Measurements from ENCODE around the gene AMN1.
"Not testable (repeated sequence)": the region's sequence is repeated elsewhere in the genome, so short reads cannot be mapped to it uniquely, and the experiment has no call there.

Gene AMN1

DNA sequence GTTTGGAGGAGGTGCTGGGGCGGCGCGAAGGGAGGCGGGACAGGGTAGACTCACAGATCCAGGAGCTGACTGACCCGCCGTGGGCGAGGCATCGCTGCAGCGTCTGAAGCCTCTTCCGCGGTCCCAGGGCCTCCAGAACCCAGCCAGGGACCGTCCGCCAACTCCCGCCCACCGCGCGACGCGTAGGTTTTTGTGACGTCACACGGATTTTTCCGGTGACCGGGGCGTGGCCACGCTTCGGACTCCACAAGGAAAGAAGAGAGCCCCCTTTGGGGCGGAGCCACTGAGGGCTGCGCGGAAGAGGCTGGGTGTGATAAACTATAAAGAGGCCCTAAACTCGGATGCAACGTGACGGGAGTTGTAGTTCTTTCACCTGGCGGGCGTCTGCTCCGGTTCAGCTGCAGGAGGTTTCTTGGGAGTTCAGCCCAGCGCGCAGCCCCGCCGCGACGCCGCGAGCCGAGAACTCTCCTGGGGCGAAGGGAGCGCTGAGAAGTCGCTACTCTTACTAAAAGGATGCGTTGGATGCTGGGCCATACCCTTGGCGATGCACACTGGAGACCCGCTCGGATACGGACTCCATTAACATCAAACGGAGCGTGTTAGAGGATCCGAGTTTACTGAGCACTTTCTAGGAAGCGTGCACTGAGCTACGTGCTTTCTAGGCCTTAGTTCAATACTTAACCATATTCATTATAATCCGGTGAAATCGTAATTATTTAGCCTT is at the start of gene AMN1:
AMN1 (minus strand) TSS at position 105 of the 724 bp plus-strand sequence; CDS start at position 92, 13 bp downstream.
- peak; percentile 98 for DNase-seq (ENCODE audit: low spot score)

DNA sequence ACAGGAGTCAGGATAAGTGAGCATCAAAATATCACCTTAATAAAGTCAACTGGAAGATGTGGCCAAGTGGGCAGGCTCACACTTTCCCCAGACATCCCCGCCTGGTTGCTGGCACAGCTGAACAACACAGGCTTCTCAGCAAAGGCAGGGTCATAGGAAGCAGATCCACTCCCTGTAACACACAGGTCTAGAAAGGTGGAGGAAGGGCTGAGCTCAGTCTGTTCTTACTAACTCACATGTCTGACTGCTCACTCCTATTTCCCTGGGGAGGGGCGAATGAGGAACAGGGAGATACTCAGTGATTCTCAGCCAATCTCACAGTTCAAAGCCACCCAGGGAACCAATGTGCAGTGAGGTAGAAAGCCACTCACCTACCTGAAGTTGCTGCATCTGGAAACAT is 45.0 kb upstream of the AMN1 start:
- DNase-seq (ENCODE audit: low spot score) = no peak

DNA sequence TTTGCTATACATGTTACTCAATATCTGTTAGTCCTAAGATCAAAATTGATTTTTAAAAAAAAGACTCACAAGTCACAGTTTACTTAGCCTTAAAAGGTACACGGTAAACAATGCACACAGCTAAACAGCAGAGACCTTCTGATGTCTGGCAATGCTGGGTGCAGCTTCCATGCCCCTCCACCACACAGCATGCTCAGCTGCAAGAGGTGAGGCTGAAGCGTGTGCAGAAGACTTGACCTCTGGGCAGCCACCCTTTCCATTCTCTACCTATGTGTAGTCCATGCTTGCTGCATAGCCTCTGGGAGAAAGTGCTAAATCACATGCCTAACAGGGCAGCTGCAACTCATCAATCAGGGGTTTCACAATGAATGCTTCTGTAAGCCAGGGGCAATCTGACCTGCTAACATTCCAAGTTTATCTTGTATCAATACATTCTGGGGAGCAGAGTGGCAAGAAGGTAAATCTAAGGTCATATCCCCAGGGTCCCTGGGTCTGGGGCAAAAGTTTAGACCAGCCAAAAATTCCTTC is 44.5 kb upstream of the AMN1 start:
- no peak for DNase-seq (ENCODE audit: low spot score)

DNA sequence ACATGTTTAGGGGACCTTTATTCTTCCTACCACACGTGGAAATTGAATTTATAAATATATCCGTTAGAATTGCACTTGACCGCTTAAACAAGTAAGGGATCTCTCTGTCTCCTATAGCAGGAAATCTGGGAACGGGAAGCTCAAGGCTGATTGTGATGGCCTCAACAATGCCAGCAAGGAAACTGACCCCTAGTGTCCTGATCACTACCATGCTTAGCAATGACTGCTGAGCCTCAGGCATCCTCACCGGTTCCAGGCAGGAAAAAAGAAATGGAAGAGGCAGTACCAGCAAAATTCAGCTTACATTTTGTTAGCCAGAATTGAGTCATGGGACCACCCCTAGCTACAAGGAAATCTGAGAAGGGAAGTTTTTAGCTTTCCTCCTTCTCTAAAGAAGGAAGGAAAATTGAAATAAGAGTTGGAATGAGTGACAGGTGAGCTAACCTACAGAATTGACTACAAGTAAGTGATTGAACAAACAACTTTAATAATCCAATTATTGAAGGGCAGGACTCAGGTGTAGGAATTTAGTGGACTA is 43.9 kb upstream of the AMN1 start:
- DNase-seq (ENCODE audit: low spot score) = no peak

DNA sequence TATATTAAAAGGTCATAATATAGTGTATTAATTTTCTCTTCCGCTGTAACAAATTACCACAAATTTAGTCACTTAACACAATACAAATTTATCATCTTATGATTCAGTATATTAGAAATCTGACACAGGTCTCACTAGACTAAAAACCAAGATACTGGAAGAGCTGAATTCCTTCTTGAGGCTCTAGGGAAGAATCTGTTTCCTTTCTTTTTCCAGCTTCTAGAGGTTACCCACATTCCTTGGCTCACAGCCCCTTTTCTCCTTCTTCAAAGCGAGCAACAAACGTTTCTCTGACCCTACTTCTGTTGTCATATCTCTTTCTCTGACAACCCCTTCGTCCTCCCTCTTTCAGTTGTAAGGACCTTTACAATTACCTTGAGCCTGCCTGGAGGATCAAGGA is 43.4 kb upstream of the AMN1 start:
- DNase-seq (ENCODE audit: low spot score) = no peak

DNA sequence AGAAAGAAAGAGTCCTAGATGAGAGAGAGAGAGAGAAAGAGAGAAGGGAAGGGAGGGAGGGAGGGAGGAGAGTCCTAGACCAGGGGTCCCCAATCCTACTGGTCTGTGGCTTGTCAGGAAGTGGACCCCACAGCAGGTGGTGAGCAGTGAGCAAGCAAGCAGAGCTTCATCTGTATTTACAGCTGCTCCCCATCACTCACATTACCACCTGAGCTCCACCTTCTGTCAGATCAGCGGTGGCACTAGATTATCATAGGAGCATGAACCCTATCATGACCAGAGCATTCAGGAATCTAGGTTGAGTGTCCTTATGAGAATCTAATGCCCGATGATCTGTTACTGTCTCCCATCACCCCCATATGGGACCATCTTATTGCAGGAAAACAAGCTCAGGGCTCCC is 39.2 kb upstream of the AMN1 start:
- no peak for DNase-seq (ENCODE audit: low spot score)

DNA sequence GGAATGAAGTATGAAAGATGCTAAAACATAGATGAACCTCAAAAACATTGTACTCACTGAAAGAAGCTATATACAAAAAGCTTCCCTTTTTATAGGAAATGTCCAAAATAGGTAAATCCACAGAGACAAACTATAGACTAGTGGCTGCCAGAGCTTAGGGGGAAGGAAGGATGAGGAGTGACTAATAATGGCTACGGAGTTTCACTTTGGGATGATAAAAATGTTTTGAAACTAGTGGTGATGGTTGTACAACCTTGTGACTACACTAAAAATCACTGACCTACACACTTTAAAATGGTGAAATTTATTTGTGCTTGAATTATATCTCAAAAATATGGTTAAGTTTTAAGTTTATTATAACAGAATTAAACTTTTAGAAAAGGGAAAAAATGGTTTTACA is 37.1 kb upstream of the AMN1 start:
- DNase-seq (ENCODE audit: low spot score) = no peak

DNA sequence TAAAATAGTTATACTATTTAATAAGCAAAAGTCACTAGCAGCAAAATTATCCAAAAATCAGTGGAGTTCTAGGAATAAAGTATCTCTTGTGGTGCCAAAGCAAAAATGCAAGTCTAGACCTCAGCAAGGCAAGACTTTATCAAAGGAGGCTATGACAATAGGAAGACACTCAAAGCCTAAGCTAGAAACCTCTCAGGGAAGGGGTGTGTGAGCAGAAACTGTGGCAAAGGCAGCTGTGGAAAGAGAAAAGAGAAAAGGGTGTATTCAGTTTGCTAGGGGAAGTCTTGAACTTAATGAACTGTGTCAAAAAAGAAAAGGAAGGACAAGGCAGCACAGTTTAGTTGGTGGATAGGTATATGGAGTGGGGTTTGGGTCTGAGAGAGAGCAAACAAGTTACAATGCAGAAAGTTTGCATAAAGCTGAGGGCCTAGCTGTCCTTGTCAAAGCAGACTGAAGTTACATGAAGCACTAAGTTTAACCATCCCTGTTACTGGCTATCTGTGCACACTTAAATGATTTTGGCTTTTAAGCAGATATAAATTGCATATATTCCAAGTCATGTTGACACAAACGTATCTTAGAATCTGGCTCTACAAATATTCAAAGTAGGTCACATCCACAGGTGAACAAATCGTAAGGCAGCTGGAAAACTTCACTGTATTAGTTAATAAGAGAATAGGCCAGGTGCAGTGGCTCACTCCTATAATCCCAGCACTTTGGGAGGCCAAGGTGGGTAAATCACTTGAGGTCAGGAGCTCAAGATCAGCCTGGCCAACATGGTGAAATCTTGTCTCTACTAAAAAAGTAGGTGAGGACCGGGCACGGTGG is 31.0 kb upstream of the AMN1 start:
- DNase-seq (ENCODE audit: low spot score) = no peak

DNA sequence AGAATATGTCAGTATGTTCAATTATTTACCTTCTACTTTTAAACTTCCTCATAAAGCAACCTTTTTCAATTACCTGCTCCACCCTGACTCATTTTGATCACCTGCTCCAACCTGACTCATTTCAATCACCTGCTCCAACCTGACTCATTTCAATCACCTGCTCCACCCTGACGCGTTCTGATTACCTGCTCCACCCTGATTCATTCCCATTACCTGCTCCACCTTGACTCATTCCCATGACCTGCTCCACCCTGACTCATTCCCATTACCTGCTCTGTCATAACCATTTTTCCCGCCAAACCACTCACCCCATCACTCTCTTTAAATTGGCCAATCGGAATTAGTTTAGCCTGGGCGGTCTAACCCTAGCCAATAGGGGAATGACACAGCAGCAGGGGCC is 29.5 kb upstream of the AMN1 start:
- peak; percentile 25 for DNase-seq (ENCODE audit: low spot score)

DNA sequence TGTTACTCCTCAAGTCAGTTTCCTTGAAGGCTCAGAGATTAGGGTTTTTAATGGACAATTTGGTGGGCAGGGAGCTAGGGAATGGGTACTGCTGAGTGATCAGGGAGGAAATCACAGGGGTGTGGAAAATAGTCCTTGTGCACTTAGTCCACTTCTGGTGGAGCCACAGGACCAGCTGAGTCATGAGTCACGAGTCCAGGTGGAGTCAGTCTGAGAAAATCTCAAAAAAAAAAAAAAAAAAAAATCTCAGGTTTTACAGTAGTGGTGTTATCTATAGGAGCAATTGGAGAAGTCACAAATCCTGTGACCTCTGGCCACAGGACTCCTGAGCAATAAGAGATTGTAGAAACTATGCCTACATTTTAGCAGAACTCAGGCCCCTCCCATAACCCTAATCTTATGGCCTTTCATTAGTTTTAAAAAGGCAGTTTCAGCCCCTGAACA is 28.2 kb upstream of the AMN1 start:
- DNase-seq (ENCODE audit: low spot score) = peak; percentile 65

DNA sequence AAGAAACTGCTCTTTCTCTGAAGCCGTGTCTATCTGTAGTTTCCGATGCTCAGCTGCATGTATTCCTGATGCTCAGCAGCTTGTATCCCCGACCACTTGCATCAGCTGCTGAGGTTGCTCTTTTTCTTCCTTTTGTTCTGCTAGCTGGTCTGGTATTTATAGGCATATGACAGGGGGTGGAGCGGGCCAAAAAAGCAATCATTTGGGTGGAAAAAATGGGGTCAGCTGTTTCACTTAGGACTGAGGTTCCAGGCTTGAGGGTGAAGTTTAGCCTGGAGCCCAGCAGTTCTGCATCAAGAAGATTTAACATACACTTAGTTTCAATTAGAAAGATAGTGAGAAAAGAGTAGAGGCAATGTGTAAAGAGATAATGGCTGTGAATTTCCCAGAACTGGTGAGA is 23.6 kb upstream of the AMN1 start:
- DNase-seq (ENCODE audit: low spot score) = no peak

DNA sequence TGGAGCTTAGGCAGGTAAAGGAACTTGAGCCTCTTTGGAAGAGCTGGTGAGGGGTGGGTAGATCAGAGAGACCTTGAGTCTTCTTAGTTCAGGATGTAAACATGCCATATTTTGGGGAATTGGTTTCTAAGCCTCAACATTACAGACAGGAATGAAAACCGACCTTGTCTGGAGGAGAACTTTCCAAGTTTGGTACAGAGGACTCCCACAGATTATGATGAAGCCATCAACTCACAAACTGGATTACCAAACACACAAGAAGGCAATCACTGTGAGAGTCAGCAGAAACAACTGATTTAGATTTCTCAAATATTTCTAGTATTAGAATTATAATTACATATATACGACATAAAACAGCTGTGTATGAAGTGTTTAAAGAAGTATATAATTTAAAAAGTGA is 22.3 kb upstream of the AMN1 start:
- no peak for DNase-seq (ENCODE audit: low spot score)

DNA sequence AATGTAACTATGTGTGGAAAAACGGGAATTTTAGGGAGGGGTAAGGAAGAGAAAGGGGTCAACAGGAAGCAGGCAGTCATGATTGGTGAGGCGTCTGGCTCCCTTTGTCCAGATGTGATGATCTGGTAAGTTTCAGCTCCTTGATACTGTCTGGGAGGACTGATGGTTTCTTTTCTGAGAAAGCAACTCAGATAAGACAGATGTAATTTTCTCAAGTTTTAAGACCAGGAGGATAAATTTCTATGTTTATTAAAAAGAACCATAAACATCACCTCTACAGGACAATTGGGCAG is 21.9 kb upstream of the AMN1 start:
- no peak for DNase-seq (ENCODE audit: low spot score)

DNA sequence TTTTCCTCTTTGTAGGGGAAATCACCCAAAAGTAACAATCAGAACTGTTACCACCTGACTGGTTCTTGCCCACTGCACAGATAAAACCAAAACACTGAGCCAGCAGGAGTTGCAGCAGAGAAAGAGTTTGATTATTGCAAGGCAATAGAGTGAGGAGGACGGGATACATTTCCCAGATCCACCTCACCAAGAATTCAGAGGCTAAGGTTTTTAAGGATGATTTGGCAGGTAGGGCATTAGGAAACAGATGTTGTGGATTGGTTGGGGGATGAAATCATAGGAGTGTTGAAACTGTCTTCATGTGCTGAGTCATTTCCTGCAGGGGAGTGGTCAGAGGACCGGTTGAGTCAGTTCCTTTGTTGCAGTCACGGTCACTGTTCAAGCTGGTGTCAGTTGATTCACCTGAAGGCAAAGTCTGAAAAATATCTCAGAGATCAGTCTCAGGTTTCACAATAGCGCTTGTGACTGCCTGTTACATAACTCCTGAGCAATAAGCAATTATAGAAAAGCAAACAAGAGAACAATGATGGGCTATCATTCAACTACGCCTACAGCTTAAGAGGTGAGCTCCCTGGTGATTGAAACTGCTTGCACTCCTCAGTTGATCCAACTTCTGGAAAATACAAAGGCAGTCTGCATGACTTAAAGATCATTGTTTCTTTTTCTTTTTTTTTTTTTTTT is 20.3 kb upstream of the AMN1 start:
- peak; percentile 99 for DNase-seq (ENCODE audit: low spot score)

DNA sequence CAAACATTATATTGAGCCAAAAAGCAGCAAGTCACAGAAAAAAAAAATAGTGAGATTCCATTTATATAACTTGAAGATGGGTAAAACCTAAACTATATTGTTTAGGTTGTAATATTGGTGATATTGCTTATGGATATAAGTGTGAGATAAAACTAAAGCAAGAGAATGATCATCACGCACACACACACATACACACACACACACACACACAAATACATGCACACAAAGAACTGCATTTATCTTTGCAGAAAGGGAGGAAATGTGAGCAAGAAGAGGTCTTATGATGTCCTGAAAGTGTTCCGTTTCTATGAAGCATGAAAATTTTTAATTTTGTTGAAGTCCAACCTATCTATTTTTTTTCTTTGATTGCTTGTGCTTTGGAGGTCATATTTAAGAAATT is 16.4 kb upstream of the AMN1 start:
- DNase-seq (ENCODE audit: low spot score) = no peak

DNA sequence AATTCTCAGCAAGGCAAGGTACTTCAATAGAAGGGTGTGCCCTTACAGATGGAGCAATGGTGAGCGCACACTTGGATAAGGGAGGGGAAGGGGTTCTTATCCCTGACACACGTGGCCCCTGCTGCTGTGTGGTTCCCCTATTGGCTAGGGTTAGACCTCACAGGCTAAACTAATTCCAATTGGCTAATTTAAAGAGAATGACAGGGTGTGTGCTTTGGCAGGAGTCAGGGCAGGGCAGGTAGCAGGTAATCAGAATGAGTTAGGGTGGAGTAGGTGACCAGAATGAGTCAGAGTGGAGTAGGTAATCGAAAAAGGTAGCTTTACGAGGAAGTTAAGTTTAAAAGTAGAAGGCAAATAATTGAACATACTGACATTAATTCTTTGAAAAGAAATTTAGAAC is 15.5 kb upstream of the AMN1 start:
- not testable (repeated sequence) for DNase-seq (ENCODE audit: low spot score)

DNA sequence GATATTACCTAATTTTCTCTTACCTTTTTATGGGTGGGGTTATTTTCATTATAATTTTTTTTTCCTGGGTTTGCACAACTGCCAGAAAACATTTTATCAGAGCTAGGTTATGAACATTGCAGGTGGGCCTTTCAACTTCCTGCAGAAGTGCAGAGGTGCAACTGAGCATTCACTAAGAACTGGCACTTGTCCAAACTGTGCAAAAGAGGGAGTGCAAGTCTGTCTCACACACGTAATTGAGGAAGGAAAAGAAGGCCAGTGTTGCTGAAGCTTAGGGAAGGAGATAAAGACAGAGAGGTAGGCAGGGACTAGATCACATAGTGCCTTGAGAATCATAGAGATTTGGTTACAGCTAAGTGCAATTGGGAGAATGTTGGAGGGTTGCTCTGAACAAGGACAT is 14.1 kb upstream of the AMN1 start:
- no peak for DNase-seq (ENCODE audit: low spot score)

DNA sequence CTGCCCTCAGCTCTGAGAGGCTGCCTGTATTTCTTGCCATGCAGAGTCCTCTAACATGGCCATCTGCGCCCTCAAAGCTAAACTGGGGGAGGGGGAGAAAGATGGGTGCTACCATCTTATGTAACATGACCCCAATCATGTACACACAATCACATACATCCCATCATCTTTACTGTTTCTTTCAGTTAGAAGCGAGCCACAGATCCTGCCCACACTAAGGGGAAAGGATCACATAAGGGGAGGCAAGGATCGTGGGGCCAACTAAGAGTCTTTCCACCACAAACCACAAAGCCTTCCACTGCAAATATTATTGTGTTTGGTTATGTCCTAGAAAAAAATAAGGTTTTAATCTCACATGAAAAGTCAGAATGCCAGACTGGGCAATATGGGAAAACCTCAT is 11.8 kb upstream of the AMN1 start:
- DNase-seq (ENCODE audit: low spot score) = no peak

DNA sequence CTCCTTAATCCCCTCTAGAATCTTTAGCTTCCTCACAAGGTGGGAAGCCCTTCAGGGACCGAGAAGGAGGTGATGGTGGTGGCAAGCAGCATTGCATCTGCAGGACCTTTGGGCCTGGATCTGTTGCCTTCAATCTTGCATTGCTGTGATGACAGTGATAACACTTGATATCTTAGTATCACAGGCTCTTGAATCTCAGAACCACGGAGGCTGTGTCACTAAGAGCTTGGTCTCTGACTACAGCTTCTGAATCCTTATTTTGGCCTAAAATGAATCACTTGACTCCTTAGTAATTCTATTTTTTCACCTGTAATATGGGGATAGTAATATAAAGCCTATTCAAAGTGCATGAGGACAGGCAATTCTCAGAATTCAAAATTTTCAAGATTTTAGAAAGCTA is 8.9 kb upstream of the AMN1 start:
- no peak for DNase-seq (ENCODE audit: low spot score)

DNA sequence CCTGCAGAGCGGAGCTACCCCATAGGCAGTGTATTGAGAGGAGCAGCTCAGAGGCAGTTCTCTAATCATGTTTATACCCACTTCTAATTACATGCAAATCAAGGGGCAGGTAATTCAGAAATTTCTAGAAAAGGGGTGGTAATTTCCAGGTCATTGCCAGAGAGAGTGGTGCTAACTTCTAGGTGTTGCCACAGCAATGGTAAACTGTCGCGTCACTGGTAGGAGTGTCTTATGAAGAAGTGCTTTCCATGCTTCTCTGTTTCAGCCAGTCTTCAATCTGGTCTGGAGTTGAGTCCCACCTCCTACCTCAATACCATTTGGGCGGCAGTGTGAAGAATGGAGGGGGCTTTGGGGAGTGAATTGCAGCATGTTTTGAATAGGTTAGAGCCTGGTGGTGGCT is 8.5 kb upstream of the AMN1 start:
- no peak for DNase-seq (ENCODE audit: low spot score)

DNA sequence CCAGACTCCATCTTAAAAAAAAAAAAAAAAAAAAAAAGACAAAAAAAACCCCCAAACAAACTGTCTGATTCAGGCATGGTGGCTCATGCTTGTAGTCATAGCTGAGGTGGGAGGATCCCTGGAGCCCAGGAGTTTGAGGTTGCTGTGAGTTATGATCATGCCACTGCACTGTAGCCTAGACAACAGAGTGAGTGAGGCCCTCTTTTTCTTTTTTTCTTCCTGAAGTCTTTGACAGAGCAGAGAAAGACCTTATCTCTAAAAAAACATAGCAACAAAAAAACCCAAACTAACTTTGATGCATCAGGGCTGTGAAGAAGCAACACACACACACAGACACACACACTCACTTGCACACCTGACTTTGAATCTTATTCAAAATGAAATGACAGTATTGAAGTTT is 7.7 kb upstream of the AMN1 start:
- DNase-seq (ENCODE audit: low spot score) = peak; percentile 87

DNA sequence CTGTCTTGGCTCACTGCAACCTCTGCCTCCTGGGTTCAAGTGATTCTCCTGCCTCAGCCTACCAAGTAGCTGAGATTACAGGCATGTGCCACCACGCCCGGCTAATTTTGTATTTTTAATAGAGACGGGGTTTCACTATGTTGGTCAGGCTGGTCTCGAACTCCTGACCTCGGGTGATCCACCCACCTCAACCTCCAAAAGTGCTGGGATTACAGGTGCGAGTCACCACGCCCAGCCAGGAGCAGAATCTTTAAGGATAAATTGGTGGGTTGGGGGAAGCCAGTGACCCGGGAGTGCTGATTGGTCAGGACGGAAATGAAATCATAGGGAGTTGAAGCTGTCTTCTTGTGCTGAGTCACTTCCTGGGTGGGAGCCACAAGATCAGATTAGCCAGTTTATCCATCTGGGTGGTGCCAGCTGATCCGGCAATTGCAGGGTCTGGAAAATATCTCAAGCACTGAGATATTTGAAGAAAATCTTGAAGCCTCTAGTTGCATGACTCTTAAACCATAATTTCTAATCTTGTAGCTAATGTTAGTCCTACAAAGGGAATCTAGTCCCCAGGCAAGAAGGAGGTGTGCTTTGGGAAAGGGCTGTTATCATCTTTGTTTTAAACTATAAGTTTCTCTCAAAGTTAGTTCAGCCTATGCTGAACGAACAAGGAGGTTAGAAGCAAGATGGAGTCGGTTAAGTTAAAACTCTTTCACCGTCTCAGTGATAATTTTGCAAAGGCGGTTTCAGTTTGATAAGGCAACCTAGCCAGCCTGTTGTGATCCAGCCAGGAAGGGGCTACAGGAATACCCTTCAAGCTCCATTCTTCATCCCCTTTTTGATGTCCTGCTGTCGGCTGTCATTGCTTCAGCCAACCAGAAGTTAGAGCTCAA is 5.0 kb upstream of the AMN1 start:
- peak; percentile 87 for DNase-seq (ENCODE audit: low spot score)

Data from RKO (cell line).